Lower leg skin (tissue), 4 donors: ENCODE results near the gene ANAPC10. TPM values are rescaled to one million over a fixed set of nuclear protein-coding genes. Genes with fewer than 3 reads are reported as not detected.

Source experiments
- DNase-seq, 2 donors: peaks; one replicate each; pipeline ENCODE4 v3.0.0-alpha.2; 2019; ENCODE audit warnings: low spot score in 2 of 2
- H3K4me3 ChIP-seq: fragments of 200-600 bp; sonication (generic); 2 replicates; pipeline ENCODE4 v1.5.1; 2017; ENCODE audit warnings: mild to moderate bottlenecking, low read depth; ENCODE audit not compliant: poor library complexity, severe bottlenecking
- CTCF ChIP-seq, 3 donors: fragments of 450-650 bp; IDR thresholded peaks; one replicate each; pipeline ENCODE4 v1.5.1; 2016; ENCODE audit warnings: antibody characterized with exemption in 3 of 3, mild to moderate bottlenecking in 3 of 3, moderate library complexity in 2 of 3
- POLR2A ChIP-seq, 2 donors: fragments of 450-650 bp; IDR thresholded peaks; one replicate each; pipeline ENCODE4 v1.6.1; 2016 to 2017; ENCODE audit warnings: antibody characterized with exemption in 2 of 2, mild to moderate bottlenecking in 1 of 2, moderate library complexity in 1 of 2
- WGBS, 2 donors: methylation state at CpG; one replicate each; pipeline ENCODE4 v1.1.5; 2018; 5-methylcytosine and 5-hydroxymethylcytosine counted together
- intact Hi-C: fragments of 100-400 bp; cut with DNase I; formaldehyde crosslinking; loops from one replicate; pipeline ENCODE4 v1.15.0; 2023; ENCODE audit warnings: low total_unique reads
- total RNA-seq, 4 donors: library from RNA; depleted of rRNA; stranded (reverse); fragments of >200 nt; gene quantifications; one replicate each; pipeline ENCODE4 v1.1.0, GENCODE V29; 2016

Gene ANAPC10
- total RNA-seq, 4 donors from 2014 or later, result 18.4 to 26.4 (median 20.2) TPM

- intact Hi-C loops, result no loop called here
- TF ChIP-seq POLR2A (IDR thresholded peaks at IDR 0.05), result no peak
- TF ChIP-seq CTCF (IDR thresholded peaks at IDR 0.05), result no peak
- H3K4me3 ChIP-seq, result no peak overlapping the region
- DNase-seq, result no peak
- WGBS, 2 donors, result 58 to 62% methylated on average over 6 of the region's 6 CpGs
These were observed 36.6 kb downstream of the ANAPC10 start for GRCh38 chr4:145061318-145061920.

- DNase-seq, result no peak
- intact Hi-C loops, result no loop called here
- TF ChIP-seq CTCF (IDR thresholded peaks at IDR 0.05) (no peak), POLR2A (IDR thresholded peaks at IDR 0.05) (no peak)
- no peak overlapping the region for H3K4me3 ChIP-seq
These were observed 39.7 kb downstream of the ANAPC10 start for GRCh38 chr4:145058256-145058655.

GRCh38 chr4:145056325-145057130, 41.5 kb downstream of the ANAPC10 start:
- no peak for DNase-seq
- no peak overlapping the region for H3K4me3 ChIP-seq
- no peak for TF ChIP-seq POLR2A (IDR thresholded peaks at IDR 0.05)
- no peak for TF ChIP-seq CTCF (IDR thresholded peaks at IDR 0.05)
- WGBS, 2 donors, result 95 to 96% methylated on average over 6 of the region's 6 CpGs
- intact Hi-C loops, result no loop called here

- intact Hi-C loops, result no loop called here
- 94 to 98% methylated on average over 5 of the region's 5 CpGs for WGBS, 2 donors
- no peak overlapping the region for H3K4me3 ChIP-seq
- TF ChIP-seq CTCF (IDR thresholded peaks at IDR 0.05) (no peak), POLR2A (IDR thresholded peaks at IDR 0.05) (no peak)
- DNase-seq, result no peak
These were observed 42.3 kb downstream of the ANAPC10 start for GRCh38 chr4:145055533-145056257.

- intact Hi-C loops, result no loop called here
- 96% methylated on average over 1 of the region's 1 CpG for WGBS, 2 donors
- no peak for DNase-seq
- TF ChIP-seq CTCF (IDR thresholded peaks at IDR 0.05) (no peak), POLR2A (IDR thresholded peaks at IDR 0.05) (no peak)
- no peak overlapping the region for H3K4me3 ChIP-seq
These were observed 48.8 kb downstream of the ANAPC10 start for GRCh38 chr4:145049241-145049640.
